Mesenteric fat pad (tissue), 1 donor: ENCODE data around the gene NRG2. TPM values are rescaled to one million over a fixed set of nuclear protein-coding genes. Genes with fewer than 3 reads are reported as not detected.

Experiments used
- DNase-seq: peaks from one replicate; pipeline ENCODE4 v3.0.0-alpha.2; 2020; ENCODE audit warnings: low spot score
- total RNA-seq: library from RNA; stranded (reverse); fragmentation: NEBNext Ultra II Directional; extraction: Animal tissue kit (Norgen Biotek cat#: 25700); gene quantifications from one replicate; pipeline ENCODE4 v1.2.1, GENCODE V29; 2021
- donor health status: DM: yes; HTN: yes; CAD: no.

NRG2 gene
- total RNA-seq, 1 donor from 2014 or later, result 5.7 TPM

- DNase-seq, result no peak
These were observed 93.4 kb downstream of the NRG2 start for GRCh38 chr5:139949710-139950109.

- DNase-seq, result no peak
These were observed 95.4 kb downstream of the NRG2 start for GRCh38 chr5:139947727-139948126.

- no peak for DNase-seq
These were observed 96.7 kb downstream of the NRG2 start for GRCh38 chr5:139946440-139946839.

- DNase-seq, result no peak
These were observed 97.1 kb downstream of the NRG2 start for GRCh38 chr5:139946006-139946405.

GRCh38 chr5:139942243-139942642 is 100.9 kb downstream of the NRG2 start:
- DNase-seq, result no peak

- no peak for DNase-seq
These were observed 112.7 kb downstream of the NRG2 start for GRCh38 chr5:139930406-139930805.

GRCh38 chr5:139926797-139927503 is 116.1 kb downstream of the NRG2 start:
- DNase-seq, result no peak

GRCh38 chr5:139925650-139926640 is 117.2 kb downstream of the NRG2 start:
- DNase-seq, result no peak

GRCh38 chr5:139925216-139925562 is 117.9 kb downstream of the NRG2 start:
- DNase-seq, result no peak

- DNase-seq, result no peak
These were observed 118.5 kb downstream of the NRG2 start for GRCh38 chr5:139924294-139925215.

GRCh38 chr5:139919308-139919707 is 123.8 kb downstream of the NRG2 start:
- no peak for DNase-seq

- DNase-seq, result no peak
These were observed 127.3 kb downstream of the NRG2 start for GRCh38 chr5:139915834-139916233.

GRCh38 chr5:139915266-139915665 is 127.8 kb downstream of the NRG2 start:
- DNase-seq, result no peak

GRCh38 chr5:139914218-139914807 is 128.8 kb downstream of the NRG2 start:
- no peak for DNase-seq

- no peak for DNase-seq
These were observed 130.3 kb downstream of the NRG2 start for GRCh38 chr5:139912804-139913203.

GRCh38 chr5:139912158-139912557 is 130.9 kb downstream of the NRG2 start:
- no peak for DNase-seq

- DNase-seq, result no peak
These were observed 131.5 kb downstream of the NRG2 start for GRCh38 chr5:139911425-139912120.

- no peak for DNase-seq
These were observed 132.2 kb downstream of the NRG2 start for GRCh38 chr5:139910901-139911300.

GRCh38 chr5:139910036-139910435 is 133.1 kb downstream of the NRG2 start:
- no peak for DNase-seq

GRCh38 chr5:139908749-139909148 is 134.3 kb downstream of the NRG2 start:
- no peak for DNase-seq
